Measurements from ENCODE around the gene BAG5.

Gene BAG5

DNA sequence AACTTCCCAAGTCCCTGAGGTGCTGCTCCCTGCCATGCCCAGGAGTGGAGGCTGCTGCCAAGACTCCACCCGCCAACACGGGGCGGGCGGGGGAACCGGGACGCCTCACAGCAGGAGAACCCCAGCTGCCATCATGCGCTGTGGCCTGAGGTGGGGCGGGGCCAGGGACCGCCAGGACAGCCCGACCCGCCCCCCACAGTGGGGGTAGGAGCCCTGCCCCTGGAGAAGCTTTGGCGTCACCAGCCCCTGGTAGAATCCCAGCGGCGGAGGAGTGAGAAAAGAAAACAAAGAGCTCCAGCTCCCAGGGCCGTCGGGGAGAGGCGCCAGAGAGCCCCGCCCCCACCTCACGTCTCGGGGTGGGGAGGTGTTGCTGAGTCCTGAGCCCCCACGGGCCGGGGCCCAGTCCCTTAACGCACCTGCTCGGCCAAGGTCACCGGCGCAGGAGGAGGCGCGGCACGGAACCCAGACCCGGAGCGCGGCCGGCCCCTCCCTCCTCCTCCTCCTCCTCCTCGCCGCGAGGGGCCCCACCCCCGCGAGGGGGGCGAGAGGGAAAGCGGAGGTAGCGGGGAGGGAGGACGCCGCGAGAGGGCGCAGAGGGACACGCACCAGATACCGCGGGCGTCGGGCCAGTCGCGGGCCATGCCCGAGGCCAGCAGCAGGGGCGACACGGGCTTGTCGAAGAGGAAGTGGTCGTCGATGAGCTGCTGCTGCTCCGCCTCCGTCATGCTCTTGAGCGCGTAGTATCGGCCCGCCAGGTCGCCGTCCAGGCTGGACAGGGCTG lies 41.6 kb downstream of the BAG5 start:
- peak; percentile 52 for DNase-seq (ENCODE audit: low read depth)
- H3K4me3 ChIP-seq (replicated peaks; ENCODE audit: low read depth, low read length): peak overlapping the region; percentile 39

DNA sequence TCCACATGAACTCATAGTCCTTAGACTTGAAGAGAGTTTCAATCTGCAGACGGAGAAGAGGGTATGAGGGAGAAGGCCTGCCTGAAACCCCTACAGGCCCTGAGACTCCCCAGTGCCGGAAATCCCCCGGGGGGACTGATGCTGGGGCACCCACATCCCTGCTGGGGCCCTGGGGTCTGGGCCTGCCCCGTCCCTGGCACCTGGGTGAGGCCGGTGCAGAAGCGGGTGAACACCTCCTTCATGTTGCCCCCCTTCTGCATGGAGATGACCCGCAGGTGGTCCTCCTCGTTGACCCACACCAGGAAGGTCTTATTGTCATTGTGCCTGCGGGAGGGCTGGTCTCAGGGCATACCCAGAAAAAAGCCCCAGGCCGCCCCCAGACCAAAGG lies 42.2 kb downstream of the BAG5 start:
- TF ChIP-seq, protein P1, sequence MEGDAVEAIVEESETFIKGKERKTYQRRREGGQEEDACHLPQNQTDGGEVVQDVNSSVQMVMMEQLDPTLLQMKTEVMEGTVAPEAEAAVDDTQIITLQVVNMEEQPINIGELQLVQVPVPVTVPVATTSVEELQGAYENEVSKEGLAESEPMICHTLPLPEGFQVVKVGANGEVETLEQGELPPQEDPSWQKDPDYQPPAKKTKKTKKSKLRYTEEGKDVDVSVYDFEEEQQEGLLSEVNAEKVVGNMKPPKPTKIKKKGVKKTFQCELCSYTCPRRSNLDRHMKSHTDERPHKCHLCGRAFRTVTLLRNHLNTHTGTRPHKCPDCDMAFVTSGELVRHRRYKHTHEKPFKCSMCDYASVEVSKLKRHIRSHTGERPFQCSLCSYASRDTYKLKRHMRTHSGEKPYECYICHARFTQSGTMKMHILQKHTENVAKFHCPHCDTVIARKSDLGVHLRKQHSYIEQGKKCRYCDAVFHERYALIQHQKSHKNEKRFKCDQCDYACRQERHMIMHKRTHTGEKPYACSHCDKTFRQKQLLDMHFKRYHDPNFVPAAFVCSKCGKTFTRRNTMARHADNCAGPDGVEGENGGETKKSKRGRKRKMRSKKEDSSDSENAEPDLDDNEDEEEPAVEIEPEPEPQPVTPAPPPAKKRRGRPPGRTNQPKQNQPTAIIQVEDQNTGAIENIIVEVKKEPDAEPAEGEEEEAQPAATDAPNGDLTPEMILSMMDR (IDR thresholded peaks at IDR 0.05; ENCODE audit: low read length, missing control alignments): no peak
- H3K4me3 ChIP-seq (replicated peaks; ENCODE audit: low read depth, low read length): no peak overlapping the region
- no peak for DNase-seq (ENCODE audit: low read depth)

More for the DNA sequence above, 41.6 kb downstream of the BAG5 start:
- TF ChIP-seq, protein P1 (IDR thresholded peaks at IDR 0.05; ENCODE audit: low read length, missing control alignments): peak; percentile 19

DNA sequence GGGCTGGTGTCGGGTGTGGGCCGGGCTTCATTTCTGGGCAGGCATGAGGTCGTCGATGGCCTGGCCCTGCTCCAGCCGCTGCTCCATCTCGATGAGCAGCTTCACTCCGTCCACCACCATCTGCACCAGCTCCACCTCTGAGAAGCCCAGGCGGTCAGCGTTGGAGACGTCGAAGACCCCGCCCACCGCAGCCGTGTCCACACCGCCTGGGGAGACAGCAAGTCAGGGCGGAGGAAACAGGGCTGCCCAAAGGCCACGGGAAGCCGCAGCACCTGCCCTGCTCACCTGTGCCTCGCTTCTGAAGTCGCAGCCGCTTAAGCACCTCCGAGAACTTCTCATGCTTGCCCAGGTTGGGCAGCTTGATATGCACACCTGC lies 42.6 kb downstream of the BAG5 start:
- TF ChIP-seq, protein P1 (IDR thresholded peaks at IDR 0.05; ENCODE audit: low read length, missing control alignments): no peak
- no peak overlapping the region for H3K4me3 ChIP-seq (replicated peaks; ENCODE audit: low read depth, low read length)
- no peak for DNase-seq (ENCODE audit: low read depth)

GRCh38 chr14:103519043-103519836 lies 43.2 kb downstream of the BAG5 start:
- H3K4me3 ChIP-seq (replicated peaks; ENCODE audit: low read depth, low read length): no peak overlapping the region
- TF ChIP-seq, protein P1 (IDR thresholded peaks at IDR 0.05; ENCODE audit: low read length, missing control alignments): no peak
- peak; percentile 33 for DNase-seq (ENCODE audit: low read depth)

GRCh38 chr14:103518422-103519042 lies 43.9 kb downstream of the BAG5 start:
- peak; percentile 48 for DNase-seq (ENCODE audit: low read depth)
- TF ChIP-seq, protein P1 (IDR thresholded peaks at IDR 0.05; ENCODE audit: low read length, missing control alignments): peak; percentile 89
- no peak overlapping the region for H3K4me3 ChIP-seq (replicated peaks; ENCODE audit: low read depth, low read length)

GRCh38 chr14:103517721-103518421 lies 44.6 kb downstream of the BAG5 start:
- no peak overlapping the region for H3K4me3 ChIP-seq (replicated peaks; ENCODE audit: low read depth, low read length)

More at GRCh38 chr14:103517721-103518421, 44.6 kb downstream of the BAG5 start:
- TF ChIP-seq, protein P1 (IDR thresholded peaks at IDR 0.05; ENCODE audit: low read length, missing control alignments): no peak
- no peak for DNase-seq (ENCODE audit: low read depth)
